Neural crest cell (in vitro differentiated cells): ENCODE results near the gene MATN4. TPM values are rescaled to one million over a fixed set of nuclear protein-coding genes. Genes with fewer than 3 reads are reported as not detected.

Experiments
- DNase-seq: peaks from one replicate; pipeline ENCODE4 v3.0.0; 2021; ENCODE audit warnings: low read depth, mixed read lengths, low spot score
- H3K27ac Mint-ChIP-seq: one replicate; pipeline ENCODE4 v1.8.0; 2021; ENCODE audit warnings: mild to moderate bottlenecking, mixed read lengths; ENCODE audit not compliant: unreplicated experiment
- H3K27me3 Mint-ChIP-seq: 2 replicates; pipeline ENCODE4 v1.8.0; 2021; ENCODE audit warnings: low read depth, mild to moderate bottlenecking, mixed read lengths
- H3K36me3 Mint-ChIP-seq: 2 replicates; pipeline ENCODE4 v1.8.0; 2021; ENCODE audit warnings: low read depth, mild to moderate bottlenecking, mixed read lengths
- H3K4me1 Mint-ChIP-seq: 2 replicates; pipeline ENCODE4 v1.8.0; 2021; ENCODE audit warnings: mixed read lengths
- H3K4me3 Mint-ChIP-seq: one replicate; pipeline ENCODE4 v1.8.0; 2021; ENCODE audit warnings: mild to moderate bottlenecking, mixed read lengths
- H3K9me3 Mint-ChIP-seq: 2 replicates; pipeline ENCODE4 v1.8.0; 2021; ENCODE audit warnings: mixed read lengths
- CTCF ChIP-seq: fragments of 200-600 bp; sonication (generic); conservative IDR thresholded peaks from 2 replicates; pipeline ENCODE4 v1.5.0; 2021; ENCODE audit warnings: antibody characterized with exemption, mild to moderate bottlenecking
- total RNA-seq: library from RNA; stranded (reverse); gene quantifications from 2 replicates; pipeline ENCODE4 v1.2.1, GENCODE V29; 2021

The MATN4 gene
- total RNA-seq, 1 donor from 2014 or later = not detected

- no peak overlapping the region for H3K4me3 Mint-ChIP-seq
Observed at GRCh38 chr20:45282700-45283550, 25.2 kb downstream of the MATN4 start.

GRCh38 chr20:45279992-45280391, 28.1 kb downstream of the MATN4 start:
- H3K4me1 Mint-ChIP-seq = no peaks in the 10 kb centered on the region
- no peak for DNase-seq
- no peaks in the 10 kb centered on the region for H3K36me3 Mint-ChIP-seq
- no peak for TF ChIP-seq CTCF
- no peak overlapping the region for H3K4me3 Mint-ChIP-seq
- H3K27me3 Mint-ChIP-seq = peaks cover 54% of the 10 kb centered on the region
- H3K9me3 Mint-ChIP-seq = no peaks in the 10 kb centered on the region
- H3K27ac Mint-ChIP-seq = no peak overlapping the region

More at GRCh38 chr20:45282700-45283550, 25.2 kb downstream of the MATN4 start:
- H3K9me3 Mint-ChIP-seq = no peaks in the 10 kb centered on the region
- peaks cover 72% of the 10 kb centered on the region for H3K27me3 Mint-ChIP-seq
- no peaks in the 10 kb centered on the region for H3K4me1 Mint-ChIP-seq
- no peak overlapping the region for H3K27ac Mint-ChIP-seq
- DNase-seq = no peak
- no peaks in the 10 kb centered on the region for H3K36me3 Mint-ChIP-seq
- no peak for TF ChIP-seq CTCF

- peaks cover 33% of the 10 kb centered on the region for H3K27me3 Mint-ChIP-seq
- no peaks in the 10 kb centered on the region for H3K36me3 Mint-ChIP-seq
- H3K27ac Mint-ChIP-seq = no peak overlapping the region
Observed at GRCh38 chr20:45275338-45275737, 32.8 kb downstream of the MATN4 start.

GRCh38 chr20:45269754-45270270, 38.3 kb downstream of the MATN4 start:
- TF ChIP-seq CTCF = no peak
- no peak for DNase-seq
- Mint-ChIP-seq H3K4me1 (no peaks in the 10 kb centered on the region), H3K27me3 (peaks cover 21% of the 10 kb centered on the region), H3K4me3 (no peak overlapping the region), H3K27ac (no peak overlapping the region), H3K9me3 (peaks cover 2% of the 10 kb centered on the region), H3K36me3 (no peaks in the 10 kb centered on the region)

More at GRCh38 chr20:45275338-45275737, 32.8 kb downstream of the MATN4 start:
- no peak overlapping the region for H3K4me3 Mint-ChIP-seq
- H3K4me1 Mint-ChIP-seq = no peaks in the 10 kb centered on the region
- H3K9me3 Mint-ChIP-seq = peaks cover 2% of the 10 kb centered on the region
- no peak for DNase-seq
- TF ChIP-seq CTCF = no peak

- no peak overlapping the region for H3K27ac Mint-ChIP-seq
- H3K27me3 Mint-ChIP-seq = peaks cover 20% of the 10 kb centered on the region
- no peaks in the 10 kb centered on the region for H3K4me1 Mint-ChIP-seq
- no peak for DNase-seq
- H3K4me3 Mint-ChIP-seq = no peak overlapping the region
- no peak for TF ChIP-seq CTCF
- no peaks in the 10 kb centered on the region for H3K36me3 Mint-ChIP-seq
- H3K9me3 Mint-ChIP-seq = peaks cover 2% of the 10 kb centered on the region
Observed at GRCh38 chr20:45269056-45269455, 39.0 kb downstream of the MATN4 start.
